HG03457 (cell line): ENCODE results near the gene ADK.
"Not testable (repeated sequence)": the region's sequence is repeated elsewhere in the genome, so short reads cannot be mapped to it uniquely, and the experiment has no call there.

Experiments
- ATAC-seq: cut with Tn5 transposase; IDR thresholded peaks from one replicate; pipeline ENCODE4 v1.9.1; 2021; ENCODE audit warnings: moderate number of reproducible peaks; ENCODE audit not compliant: unreplicated experiment

Gene ADK

DNA sequence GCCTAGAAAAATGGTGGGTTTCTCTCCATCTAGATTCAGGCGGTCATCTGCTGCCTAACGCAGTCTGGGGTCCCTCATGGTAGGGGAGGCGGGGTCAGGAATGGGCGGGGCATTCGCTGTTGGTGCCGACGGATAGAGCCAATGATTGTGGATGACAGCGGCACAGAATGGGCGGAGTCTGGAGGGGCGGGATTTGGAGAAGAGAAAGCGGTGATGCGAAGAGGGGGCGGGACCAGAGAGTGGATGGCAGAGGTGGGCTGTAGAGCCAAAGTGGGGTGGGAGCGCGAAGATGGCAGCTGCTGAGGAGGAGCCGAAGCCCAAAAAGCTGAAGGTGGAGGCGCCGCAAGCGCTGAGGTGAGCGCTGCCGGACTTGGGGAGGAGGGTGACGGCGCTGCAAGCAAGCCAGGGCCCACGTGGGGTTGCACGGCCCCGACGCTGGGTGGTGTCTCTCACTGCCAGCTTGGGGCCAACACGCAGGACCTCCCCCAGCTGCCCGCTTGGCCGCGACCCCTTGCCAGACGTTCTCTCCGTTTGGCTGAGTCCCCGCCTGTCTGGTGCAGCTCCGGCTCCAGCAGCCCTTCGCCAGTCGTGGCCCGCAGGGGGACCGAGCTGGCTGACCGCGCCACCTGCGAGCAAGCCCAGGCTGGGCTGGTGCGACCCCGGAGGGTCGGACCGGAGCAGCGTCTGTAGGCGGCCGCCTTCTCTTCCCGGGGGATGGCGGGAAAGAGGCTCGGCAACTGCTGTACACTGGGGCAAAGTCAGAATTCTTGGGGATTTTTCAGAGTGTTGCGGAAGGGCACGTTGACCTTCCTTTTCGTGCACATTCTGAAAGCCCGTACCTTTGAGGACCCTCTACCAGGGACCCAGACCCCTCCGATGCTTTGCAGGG is at the start of gene ADK:
Gene ADK, plus strand, starts transcription at position 232 of the 889 bp plus-strand sequence. Its CDS starts 58 bp downstream, at position 290.
- ATAC-seq = peak; percentile 68

DNA sequence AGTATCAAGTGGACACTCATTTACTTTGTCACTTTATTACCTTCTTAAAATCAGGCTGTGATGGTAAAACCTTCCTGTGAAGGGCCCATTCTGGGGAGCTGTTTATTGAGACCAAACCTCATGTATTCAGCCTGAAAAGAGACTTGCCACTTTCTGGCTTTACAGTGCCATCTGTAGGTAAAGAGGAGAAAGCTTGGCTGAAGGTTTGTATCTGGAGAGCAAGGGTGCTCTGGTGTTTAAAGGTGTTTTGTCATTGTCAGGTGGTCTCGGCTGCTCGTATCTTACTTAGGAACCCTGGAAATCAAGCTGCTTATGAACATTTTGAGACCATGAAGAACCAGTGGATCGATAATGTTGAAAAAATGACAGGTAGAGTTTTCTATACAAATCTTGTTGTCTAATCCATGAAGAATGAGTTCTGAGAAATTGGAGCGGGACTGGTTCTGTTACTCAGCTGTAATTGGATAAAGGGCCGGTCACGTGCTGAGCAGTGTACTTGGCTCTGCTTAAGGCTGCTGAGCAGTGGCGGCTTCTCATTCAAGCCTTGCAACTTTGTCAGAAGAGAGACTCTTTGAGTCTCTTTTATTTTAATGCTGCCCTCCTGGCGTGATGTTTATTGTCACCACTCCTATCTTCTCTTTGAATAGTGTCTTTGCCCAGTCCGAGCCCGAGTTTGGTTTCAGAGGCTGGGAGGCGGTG is 47.3 kb upstream of the ADK start:
- ATAC-seq = no peak

DNA sequence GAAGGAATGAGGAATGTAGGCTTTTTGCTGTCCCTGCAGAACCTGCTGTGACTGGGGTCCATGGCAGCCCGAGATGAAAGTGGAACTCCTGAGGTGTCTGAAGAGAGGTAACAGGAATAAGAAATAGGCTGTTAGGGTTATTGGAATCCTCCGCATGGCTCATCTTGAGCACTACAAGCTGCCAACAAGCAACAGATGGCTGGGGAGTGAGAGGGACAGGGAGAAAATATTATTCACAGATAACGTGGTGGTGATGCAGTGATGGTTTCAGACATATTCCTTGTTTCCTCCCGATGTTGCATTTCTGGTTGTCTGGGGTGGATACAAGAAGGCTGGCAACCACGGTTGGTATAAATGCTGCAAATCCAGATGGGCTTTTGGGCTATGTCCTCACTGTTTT is 46.5 kb upstream of the ADK start:
- no peak for ATAC-seq

DNA sequence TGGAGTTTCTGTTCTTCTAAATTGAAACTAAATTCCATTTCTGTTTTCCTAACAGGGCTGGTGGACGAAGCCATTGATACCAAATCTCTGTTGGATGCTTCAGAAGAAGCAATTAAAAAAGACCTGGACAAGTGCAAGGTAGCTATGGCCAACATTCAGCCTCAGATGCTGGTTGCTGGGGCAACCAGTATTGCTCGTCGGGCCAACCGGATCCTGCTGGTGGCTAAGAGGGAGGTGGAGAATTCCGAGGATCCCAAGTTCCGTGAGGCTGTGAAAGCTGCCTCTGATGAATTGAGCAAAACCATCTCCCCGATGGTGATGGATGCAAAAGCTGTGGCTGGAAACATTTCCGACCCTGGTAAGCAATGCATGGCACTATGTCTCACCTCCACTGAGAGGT is 46.0 kb upstream of the ADK start:
- no peak for ATAC-seq

DNA sequence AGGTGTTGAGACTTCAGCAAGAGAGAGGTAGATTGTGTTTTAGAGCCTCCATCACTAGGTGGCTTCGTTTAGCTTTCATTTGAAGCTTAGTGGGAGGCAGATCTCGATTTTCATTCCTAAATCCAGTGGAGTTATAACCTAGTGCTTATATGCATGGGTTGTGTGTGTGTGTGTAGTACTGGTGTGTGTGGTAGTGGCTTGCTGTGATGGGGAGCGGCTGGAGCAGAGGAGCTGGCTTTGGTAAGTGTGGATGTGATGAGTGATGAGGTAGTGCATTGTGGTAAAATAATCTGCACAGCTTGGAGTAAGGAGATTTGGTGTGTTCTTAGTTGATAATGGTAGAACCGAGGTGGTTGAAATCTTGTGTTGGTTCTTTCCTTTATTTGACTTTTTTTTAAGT is 43.6 kb upstream of the ADK start:
- ATAC-seq = no peak

DNA sequence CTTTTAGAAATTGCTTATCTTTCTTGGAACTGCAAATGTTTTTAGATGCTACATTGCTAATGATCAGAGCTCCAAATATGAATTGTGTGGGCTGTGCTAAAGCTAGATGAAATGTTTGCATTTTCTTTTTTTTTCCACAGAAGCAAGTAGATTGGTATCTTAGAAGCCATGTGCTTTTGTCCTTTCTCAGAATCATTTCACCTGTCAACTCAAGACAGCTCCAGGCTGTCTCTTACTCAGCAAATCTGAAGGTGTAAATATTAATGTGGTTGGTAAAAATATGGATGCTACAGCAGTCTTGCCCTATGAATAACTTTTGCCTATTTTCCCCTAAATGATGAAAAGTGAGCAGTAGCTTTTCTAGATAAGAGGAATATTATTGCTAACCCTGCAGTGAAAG is 41.6 kb upstream of the ADK start:
- no peak for ATAC-seq

DNA sequence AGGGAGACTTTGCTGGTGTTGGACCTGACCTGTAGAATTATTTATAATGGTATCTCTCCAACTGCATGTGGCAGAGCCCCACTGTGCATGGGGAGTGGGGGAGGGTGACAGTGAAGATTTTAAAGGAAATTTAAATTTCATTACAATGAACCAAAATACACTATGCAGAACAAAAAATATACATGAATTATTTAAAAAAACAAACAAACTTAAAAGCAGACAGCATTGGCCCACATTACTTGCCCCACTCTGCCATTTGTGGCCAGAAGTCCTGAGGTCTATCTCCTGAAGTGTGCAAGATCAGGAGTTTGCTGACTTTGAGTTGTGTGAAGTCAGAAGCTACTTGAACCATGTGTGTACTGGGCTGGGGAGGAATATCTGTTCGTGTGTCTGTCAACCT is 40.9 kb upstream of the ADK start:
- no peak for ATAC-seq

DNA sequence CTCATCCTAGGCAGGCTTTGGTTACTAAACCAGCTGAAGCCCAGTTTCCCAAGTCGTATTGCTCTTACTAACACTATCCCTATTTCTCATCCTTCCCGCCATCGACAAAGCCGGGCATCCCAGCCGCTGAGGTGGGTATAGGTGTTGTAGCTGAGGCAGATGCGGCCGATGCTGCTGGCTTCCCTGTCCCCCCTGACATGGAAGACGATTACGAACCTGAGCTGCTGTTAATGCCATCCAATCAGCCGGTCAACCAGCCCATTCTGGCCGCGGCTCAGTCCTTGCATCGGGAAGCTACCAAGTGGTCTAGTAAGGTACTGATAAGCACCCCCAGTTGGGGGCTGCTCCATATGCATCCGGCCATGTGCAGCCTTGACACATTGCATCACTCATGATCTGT is 39.2 kb upstream of the ADK start:
- no peak for ATAC-seq

DNA sequence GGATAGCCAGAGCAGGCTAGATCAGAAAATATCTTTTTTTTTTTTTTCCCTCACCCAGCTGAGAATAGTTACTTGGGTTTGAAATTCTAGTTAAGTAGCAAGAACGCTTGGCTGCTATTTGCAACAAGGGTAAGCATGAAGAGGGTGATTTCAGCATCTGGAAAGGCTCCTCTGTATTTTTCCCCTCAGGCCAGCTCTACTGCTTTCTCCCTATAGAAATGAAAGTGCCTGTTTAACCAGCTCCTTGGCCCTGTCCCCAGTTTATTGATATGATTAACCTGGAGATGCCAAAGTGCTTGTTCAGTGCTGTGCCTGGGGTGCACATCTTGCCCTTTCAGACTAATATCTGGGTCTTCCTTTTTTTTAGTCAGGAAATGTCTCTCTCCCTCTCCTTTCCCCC is 37.5 kb upstream of the ADK start:
- ATAC-seq = no peak

DNA sequence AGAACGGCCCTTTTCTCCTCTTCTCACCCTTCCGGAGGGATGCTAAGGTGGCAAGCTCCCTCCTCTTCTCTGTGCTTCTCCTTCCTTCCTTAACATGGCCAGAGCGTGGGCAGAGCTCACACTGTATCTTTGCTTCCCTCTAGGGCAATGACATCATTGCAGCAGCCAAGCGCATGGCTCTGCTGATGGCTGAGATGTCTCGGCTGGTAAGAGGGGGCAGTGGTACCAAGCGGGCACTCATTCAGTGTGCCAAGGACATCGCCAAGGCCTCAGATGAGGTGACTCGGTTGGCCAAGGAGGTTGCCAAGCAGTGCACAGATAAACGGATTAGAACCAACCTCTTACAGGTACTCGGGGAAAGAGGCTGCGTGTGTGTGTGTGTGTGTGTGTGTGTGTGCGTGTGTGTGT is 37.0 kb upstream of the ADK start:
- no peak for ATAC-seq

DNA sequence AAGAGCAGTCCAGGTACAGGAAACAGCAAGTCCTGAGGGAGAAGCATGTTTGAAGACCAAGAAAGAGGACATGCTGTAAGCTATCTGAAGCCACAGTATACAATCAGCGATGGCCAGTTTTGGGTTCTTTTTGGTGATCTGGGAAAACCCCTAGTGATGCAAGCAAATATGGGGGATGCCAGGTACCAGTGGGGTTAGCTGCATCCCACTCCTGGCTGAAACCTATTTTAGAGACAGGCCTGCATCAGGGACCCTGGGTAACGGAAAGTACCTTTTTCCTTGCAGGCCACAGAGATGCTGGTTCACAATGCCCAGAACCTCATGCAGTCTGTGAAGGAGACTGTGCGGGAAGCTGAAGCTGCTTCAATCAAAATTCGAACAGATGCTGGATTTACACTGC is 33.3 kb upstream of the ADK start:
- no peak for ATAC-seq

DNA sequence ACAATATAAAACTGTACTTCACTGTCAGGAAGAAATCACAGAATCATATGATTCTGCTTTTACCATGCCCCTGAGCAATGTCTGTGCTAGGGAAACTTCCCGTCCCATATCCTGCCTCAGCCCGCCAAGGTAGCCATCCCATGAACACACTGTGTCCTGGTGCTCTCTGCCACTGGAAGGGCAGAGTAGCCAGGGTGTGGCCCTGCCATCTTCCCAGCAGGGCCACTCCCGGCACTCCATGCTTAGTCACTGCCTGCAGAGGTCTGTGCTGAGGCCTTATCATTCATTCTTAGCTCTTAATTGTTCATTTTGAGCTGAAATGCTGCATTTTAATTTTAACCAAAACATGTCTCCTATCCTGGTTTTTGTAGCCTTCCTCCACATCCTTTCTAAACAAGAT is 32.2 kb upstream of the ADK start:
- no peak for ATAC-seq

DNA sequence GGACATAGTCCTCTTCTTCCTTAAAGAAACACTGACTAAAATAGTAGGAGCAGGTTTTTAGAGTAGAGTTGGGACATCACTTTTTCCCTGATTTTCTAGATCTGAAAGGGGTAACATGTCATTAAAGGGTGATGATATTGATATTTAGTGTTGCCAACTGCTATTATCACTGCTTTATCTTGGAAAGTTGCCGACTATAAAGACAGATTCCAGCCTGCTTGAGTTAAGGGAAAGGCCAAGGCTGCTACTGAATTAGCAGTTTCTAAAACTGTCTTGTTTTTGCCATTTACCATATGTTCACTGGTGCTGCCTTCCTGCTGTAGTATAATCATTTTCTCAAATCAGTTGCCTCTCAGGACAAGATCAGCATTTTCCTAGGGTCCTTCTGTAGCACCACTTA is 30.1 kb upstream of the ADK start:
- no peak for ATAC-seq

DNA sequence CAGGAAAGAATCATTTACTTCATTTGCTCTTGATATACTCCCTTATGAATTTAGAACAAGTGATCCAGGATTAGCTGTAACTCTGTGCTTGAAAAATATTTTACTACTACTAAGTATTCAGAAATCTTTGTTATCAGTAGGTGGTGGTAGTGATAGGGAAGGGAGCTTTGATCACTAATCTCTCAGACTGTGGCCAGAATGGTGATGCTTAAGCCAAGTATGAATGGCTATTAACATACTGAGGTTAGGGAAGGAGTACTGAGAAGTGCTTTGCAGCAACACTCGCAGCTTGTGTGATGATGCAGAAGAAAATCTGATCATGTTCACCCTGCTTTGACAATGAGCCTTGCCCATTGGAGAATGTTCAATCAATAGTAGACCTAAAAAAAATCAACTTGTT is 29.7 kb upstream of the ADK start:
- no peak for ATAC-seq

DNA sequence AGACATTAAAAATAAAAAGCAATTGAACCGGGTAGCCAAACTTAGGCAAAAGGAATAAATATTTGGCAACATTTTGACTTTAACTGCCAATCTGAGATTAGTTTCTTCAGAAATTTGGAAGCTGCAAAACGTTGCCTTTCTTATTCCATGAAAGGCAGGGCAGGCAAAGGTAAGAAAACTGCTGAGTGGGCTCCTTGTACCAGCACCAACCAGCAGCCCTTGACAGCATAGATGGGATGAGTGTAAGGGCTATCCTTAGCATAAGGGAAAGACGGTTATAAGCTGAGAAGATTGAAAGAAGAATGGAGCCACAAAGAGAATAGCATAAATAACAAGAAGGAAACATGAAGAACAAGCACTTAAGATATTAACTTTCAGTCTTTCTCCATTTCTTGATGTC is 29.0 kb upstream of the ADK start:
- ATAC-seq = no peak

DNA sequence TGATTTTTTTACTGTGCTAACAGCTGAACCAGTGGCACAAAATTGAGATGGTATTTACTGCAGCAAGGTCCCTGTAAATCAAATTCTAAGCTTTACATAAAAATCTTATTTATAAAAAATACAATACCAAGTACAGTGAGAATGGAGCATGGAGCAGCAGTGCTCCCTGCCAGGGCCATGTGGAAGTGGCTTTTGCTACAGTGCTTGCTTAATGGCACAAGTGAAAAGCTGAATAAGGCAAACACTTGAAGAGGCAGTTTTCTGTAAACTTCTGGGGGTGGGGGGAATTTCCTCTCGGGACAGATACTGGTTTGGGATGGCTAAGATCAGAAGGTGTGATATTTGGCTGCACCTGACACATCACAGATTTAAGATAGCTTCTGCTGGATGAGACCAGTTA is 27.9 kb upstream of the ADK start:
- ATAC-seq = no peak

DNA sequence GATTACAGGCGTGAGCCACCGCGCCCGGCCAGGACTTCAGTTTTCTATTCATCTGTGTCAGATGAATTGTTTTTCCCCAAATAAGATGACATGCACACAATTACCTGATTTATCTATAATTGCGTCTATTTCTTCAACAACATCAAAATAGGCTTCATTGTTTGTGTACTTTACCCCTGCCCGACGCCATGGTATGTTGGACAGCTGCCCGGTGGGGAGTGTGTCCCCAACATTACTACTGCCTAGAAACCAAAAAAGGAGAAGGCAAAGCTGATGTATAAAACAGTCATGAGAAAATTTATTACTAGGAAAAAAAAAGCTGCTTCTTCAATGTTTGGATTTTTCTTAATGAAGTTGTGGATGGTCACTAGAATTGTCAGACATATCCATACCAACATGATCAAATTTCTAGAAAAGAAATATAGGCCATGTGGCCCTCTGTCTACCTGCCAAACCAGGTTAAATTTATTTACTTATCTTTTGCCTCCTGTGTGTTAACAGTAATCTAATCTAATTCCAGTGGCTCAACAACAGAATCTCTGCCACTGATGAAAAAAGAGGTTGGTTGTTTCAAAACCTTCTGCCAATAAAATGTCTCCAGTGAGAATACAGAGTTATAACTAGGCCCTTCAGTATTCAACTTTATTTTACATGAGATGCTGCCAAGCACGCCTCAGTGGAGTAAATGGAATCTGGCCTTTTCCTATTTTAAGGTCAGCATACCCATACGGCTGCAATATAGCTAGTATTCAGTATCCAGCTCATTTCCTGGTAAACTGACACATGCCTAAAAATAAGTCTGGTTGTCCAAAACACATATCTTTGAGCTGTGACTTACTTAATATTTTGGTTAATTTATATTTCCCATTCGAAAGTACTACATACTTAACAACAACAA is 16.8 kb upstream of the ADK start:
- no peak for ATAC-seq

DNA sequence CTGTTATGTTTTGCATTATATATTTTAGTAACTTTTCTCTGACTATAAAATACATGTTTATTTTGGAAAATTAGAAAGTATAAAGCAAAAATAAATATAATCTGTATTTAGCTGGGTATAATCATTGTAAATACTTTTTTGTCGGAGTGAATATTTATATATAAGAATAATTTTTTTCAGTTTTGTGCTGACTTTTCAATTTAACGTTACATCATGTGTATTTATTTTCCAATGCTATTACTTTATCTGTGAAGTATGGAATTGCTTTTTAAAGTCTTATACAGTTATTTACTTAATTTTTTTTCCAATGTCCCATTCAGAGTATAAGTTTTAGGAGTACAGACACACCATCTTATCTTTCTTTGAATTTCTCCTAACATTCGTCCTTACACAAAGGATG is 15.6 kb upstream of the ADK start:
- no peak for ATAC-seq

DNA sequence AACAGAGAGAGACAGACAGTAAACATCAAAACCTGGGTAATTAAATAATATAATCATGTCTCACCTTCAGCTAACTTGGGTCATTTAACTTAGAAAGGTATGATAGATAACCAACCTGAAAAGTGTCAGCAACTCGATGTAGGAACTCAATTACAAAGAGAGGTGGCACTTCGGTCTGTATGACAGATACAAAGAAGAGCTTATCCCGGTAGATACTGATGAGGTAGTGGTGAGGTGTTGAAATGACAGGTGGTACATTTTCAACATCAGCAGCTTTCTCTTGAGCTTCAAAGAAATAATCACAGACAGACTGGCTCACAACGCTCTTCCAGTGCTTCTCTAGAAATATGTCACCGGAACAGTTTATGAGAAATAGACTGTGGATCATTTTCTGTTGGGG is 13.0 kb upstream of the ADK start:
- ATAC-seq = no peak

DNA sequence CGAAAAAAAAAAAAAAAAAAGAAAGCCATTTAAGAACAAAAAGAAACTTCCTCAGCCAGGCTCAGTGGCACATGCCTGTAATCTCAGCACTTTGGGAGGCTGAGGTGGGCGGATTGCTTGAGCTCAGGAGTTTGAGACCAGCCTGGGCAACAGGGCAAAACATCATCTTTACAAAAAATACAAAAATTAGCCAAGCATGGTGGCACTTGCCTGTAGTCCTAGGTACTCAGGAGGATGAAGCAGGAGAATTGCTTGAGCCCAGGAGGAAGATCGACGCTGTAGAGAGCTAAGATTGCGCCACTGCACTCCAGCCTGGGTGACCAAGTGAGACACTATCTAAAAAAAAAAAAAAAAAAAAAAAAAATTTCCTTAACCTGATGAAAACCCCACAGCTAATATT is 12.4 kb upstream of the ADK start:
- not testable (repeated sequence) for ATAC-seq

DNA sequence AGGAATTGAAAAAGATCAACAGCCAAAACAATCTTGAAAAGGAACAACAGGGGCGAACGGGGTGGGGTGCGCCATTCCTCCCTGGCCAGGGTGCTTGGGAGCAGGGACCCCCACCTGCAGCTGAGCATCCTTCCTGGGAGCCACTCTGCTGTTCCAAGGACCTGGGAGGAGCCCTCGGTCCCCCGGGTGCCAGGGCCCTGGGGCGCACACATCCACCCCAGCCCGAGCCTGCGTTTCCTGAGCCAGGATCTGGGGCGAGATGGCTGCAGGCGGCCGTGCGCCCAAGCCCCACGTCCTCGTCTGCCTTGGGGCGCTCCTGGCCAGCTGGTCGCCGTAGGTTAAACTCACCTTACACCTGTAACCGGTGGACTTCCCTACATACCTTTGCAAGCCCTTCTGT is 11.0 kb upstream of the ADK start:
- ATAC-seq = no peak
